Liver (tissue), 2 donors: ENCODE results near the gene RBMS3.

Experiments used
- CTCF ChIP-seq: fragments of 150-350 bp; IDR thresholded peaks from 2 replicates; pipeline ENCODE4 v1.5.1; 2017; ENCODE audit warnings: improper control_type of control experiment, low read depth, low read length; ENCODE audit not compliant: missing input control
- MAX ChIP-seq: IDR thresholded peaks from 2 replicates; pipeline ENCODE4 v1.6.1; 2016; ENCODE audit warnings: antibody characterized with exemption
- TF ChIP-seq, protein P1 (sequence below): IDR thresholded peaks from 2 replicates; pipeline ENCODE4 v1.6.1; 2016; ENCODE audit warnings: antibody characterized with exemption, mild to moderate bottlenecking
- donor health status: healthy.

GRCh38 chr3:30004481-30004880 lies 723.6 kb downstream of the RBMS3 start:
- TF ChIP-seq CTCF (no peak), MAX (no peak)
- TF ChIP-seq, protein P1, sequence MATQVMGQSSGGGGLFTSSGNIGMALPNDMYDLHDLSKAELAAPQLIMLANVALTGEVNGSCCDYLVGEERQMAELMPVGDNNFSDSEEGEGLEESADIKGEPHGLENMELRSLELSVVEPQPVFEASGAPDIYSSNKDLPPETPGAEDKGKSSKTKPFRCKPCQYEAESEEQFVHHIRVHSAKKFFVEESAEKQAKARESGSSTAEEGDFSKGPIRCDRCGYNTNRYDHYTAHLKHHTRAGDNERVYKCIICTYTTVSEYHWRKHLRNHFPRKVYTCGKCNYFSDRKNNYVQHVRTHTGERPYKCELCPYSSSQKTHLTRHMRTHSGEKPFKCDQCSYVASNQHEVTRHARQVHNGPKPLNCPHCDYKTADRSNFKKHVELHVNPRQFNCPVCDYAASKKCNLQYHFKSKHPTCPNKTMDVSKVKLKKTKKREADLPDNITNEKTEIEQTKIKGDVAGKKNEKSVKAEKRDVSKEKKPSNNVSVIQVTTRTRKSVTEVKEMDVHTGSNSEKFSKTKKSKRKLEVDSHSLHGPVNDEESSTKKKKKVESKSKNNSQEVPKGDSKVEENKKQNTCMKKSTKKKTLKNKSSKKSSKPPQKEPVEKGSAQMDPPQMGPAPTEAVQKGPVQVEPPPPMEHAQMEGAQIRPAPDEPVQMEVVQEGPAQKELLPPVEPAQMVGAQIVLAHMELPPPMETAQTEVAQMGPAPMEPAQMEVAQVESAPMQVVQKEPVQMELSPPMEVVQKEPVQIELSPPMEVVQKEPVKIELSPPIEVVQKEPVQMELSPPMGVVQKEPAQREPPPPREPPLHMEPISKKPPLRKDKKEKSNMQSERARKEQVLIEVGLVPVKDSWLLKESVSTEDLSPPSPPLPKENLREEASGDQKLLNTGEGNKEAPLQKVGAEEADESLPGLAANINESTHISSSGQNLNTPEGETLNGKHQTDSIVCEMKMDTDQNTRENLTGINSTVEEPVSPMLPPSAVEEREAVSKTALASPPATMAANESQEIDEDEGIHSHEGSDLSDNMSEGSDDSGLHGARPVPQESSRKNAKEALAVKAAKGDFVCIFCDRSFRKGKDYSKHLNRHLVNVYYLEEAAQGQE, result no peak
